Small intestine (tissue), 7 donors: Measurements from ENCODE around the gene PROK2. TPM values are rescaled to one million over a fixed set of nuclear protein-coding genes. Genes with fewer than 3 reads are reported as not detected.

ENCODE experiments used
- DNase-seq, 2 donors: peaks; one replicate each; pipeline versions ENCODE4 v3.0.0 to v3.0.0-alpha.2; 2013
- FAIRE-seq: peaks from 2 replicates; lab custom pipeline; 2012; peaks lifted over from hg19 to GRCh38; lab: Jason Lieb, UNC
- H3K27ac ChIP-seq, 3 donors: one replicate each; pipeline ENCODE4 v1.5.1; 2013; ENCODE audit warnings: low read length in 2 of 3, mild to moderate bottlenecking in 2 of 3, control low read depth in 1 of 3, inconsistent platforms in 1 of 3, low read depth in 1 of 3, moderate library complexity in 1 of 3
- H3K27me3 ChIP-seq, 3 donors: one replicate each; pipeline ENCODE4 v1.6.1; 2013; ENCODE audit warnings: low read length in 3 of 3, inconsistent platforms in 1 of 3; ENCODE audit not compliant: control insufficient read depth in 3 of 3, insufficient read depth in 3 of 3
- H3K36me3 ChIP-seq, 3 donors: one replicate each; pipeline ENCODE4 v1.6.1; 2013; ENCODE audit warnings: low read length in 3 of 3, inconsistent platforms in 1 of 3, low read depth in 1 of 3, mild to moderate bottlenecking in 1 of 3, moderate library complexity in 1 of 3; ENCODE audit not compliant: control insufficient read depth in 3 of 3, insufficient read depth in 2 of 3
- H3K4me1 ChIP-seq, 3 donors: one replicate each; pipeline ENCODE4 v1.6.1; 2013; ENCODE audit warnings: low read length in 2 of 3, inconsistent platforms in 1 of 3, low read depth in 1 of 3, mild to moderate bottlenecking in 1 of 3, moderate library complexity in 1 of 3; ENCODE audit not compliant: control insufficient read depth in 3 of 3, insufficient read depth in 2 of 3
- H3K4me3 ChIP-seq, 3 donors: one replicate each; pipeline ENCODE4 v1.5.1; 2013; ENCODE audit warnings: low read length in 3 of 3, control low read depth in 1 of 3, inconsistent platforms in 1 of 3, low read depth in 1 of 3, mild to moderate bottlenecking in 1 of 3, moderate library complexity in 1 of 3
- H3K9me3 ChIP-seq, 2 donors: one replicate each; pipeline ENCODE4 v1.6.1; 2013; ENCODE audit warnings: low read depth in 1 of 2, low read length in 1 of 2; ENCODE audit not compliant: control insufficient read depth in 2 of 2, insufficient read depth in 1 of 2
- WGBS, 3 donors: extraction: QIAGEN DNeasy Blood & Tissue Kit; methylation state at CpG; one replicate each; pipeline ENCODE4 v1.1.7; 2013; 5-methylcytosine and 5-hydroxymethylcytosine counted together
- polyA plus RNA-seq, 4 donors: library from polyadenylated mRNA; stranded (reverse) in 3 of 4; unstranded in 1 of 4; fragments of 200-250 nt in 3 of 4; fragments of 120-200 nt in 1 of 4; gene quantifications; one replicate each; pipeline versions ENCODE4 v1.2.1 to v1.2.3, GENCODE V29; 2013
- donor health status: healthy with polysubstance abuse.
- donor health status: control.
- donor health status: control.
- donor health status: Bipolar disorder and iron deficiency.
- donor health status: healthy.

The PROK2 gene
- polyA plus RNA-seq, 4 donors, result 0.03 to 0.10 TPM; not detected in 2

GRCh38 chr3:71800023-71800422 is 15.1 kb upstream of the PROK2 start:
- Histone ChIP-seq H3K36me3 (no peaks in the 10 kb centered on the region), H3K4me3 (no peak overlapping the region), H3K4me1 (no peaks in the 10 kb centered on the region), H3K9me3 (no peaks in the 10 kb centered on the region), H3K27me3 (peaks cover 0 to 20% (median 2%) of the 10 kb centered on the region in 3 donors), H3K27ac (no peak overlapping the region)
- 24 to 54% (median 29%) methylated on average over 3 of the region's 3 CpGs for WGBS, 3 donors
- FAIRE-seq, result no peak
- no peak for DNase-seq

- no peak for FAIRE-seq
- H3K36me3 ChIP-seq, result no peaks in the 10 kb centered on the region
- no peak overlapping the region for H3K4me3 ChIP-seq
- no peaks in the 10 kb centered on the region for H3K9me3 ChIP-seq
- H3K27me3 ChIP-seq, result peaks cover 0 to 20% (median 2%) of the 10 kb centered on the region in 3 donors
- no peak for DNase-seq
- H3K4me1 ChIP-seq, result no peaks in the 10 kb centered on the region
- 82 to 86% (median 86%) methylated on average over 7 of the region's 7 CpGs for WGBS, 3 donors
- H3K27ac ChIP-seq, result no peak overlapping the region
These were observed 12.5 kb upstream of the PROK2 start for GRCh38 chr3:71797455-71797854.

GRCh38 chr3:71796290-71796689 is 11.3 kb upstream of the PROK2 start:
- no peaks in the 10 kb centered on the region for H3K9me3 ChIP-seq
- H3K27me3 ChIP-seq, result peaks cover 0 to 24% (median 2%) of the 10 kb centered on the region in 3 donors
- DNase-seq (no peak), FAIRE-seq (no peak)
- H3K4me3 ChIP-seq, result no peak overlapping the region
- H3K4me1 ChIP-seq, result no peaks in the 10 kb centered on the region
- 28 to 71% (median 38%) methylated on average over 3 of the region's 3 CpGs for WGBS, 3 donors
- no peak overlapping the region for H3K27ac ChIP-seq
- no peaks in the 10 kb centered on the region for H3K36me3 ChIP-seq

- FAIRE-seq (no peak), DNase-seq (no peak)
- H3K9me3 ChIP-seq, result no peaks in the 10 kb centered on the region
- no peaks in the 10 kb centered on the region for H3K36me3 ChIP-seq
- no peak overlapping the region for H3K4me3 ChIP-seq
- no peak overlapping the region for H3K27ac ChIP-seq
- H3K27me3 ChIP-seq, result peaks cover 0 to 36% (median 3%) of the 10 kb centered on the region in 3 donors
- H3K4me1 ChIP-seq, result no peaks in the 10 kb centered on the region
- 17 to 43% (median 27%) methylated on average over 1 of the region's 1 CpG for WGBS, 3 donors
These were observed 6.7 kb upstream of the PROK2 start for GRCh38 chr3:71791634-71792033.

- FAIRE-seq (no peak), DNase-seq (no peak)
- H3K4me1 ChIP-seq, result no peaks in the 10 kb centered on the region
- H3K9me3 ChIP-seq, result no peaks in the 10 kb centered on the region
- no peak overlapping the region for H3K4me3 ChIP-seq
- H3K27ac ChIP-seq, result no peak overlapping the region
- peaks cover 3 to 51% (median 11%) of the 10 kb centered on the region in 3 donors for H3K27me3 ChIP-seq
- 73 to 79% (median 74%) methylated on average over 1 of the region's 1 CpG for WGBS, 3 donors
- H3K36me3 ChIP-seq, result no peaks in the 10 kb centered on the region
These were observed 5.0 kb upstream of the PROK2 start for GRCh38 chr3:71789922-71790321.

GRCh38 chr3:71787851-71788405 is 3.0 kb upstream of the PROK2 start:
- Histone ChIP-seq H3K27ac (no peak overlapping the region), H3K9me3 (no peaks in the 10 kb centered on the region), H3K27me3 (peaks cover 6 to 67% (median 18%) of the 10 kb centered on the region in 3 donors), H3K4me3 (no peak overlapping the region), H3K4me1 (peaks cover 0 to 3% (median 2%) of the 10 kb centered on the region in 3 donors), H3K36me3 (no peaks in the 10 kb centered on the region)
- DNase-seq (no peak), FAIRE-seq (no peak)
- WGBS, 3 donors, result 82 to 89% (median 85%) methylated on average over 7 of the region's 7 CpGs

GRCh38 chr3:71786551-71786950 is 1.6 kb upstream of the PROK2 start:
- DNase-seq, result no peak
- no peaks in the 10 kb centered on the region for H3K9me3 ChIP-seq
- H3K27ac ChIP-seq, result no peak overlapping the region
- 37 to 53% (median 50%) methylated on average over 6 of the region's 6 CpGs for WGBS, 3 donors
- no peak overlapping the region for H3K4me3 ChIP-seq
- FAIRE-seq, result no peak
- peaks cover 0 to 3% (median 2%) of the 10 kb centered on the region in 3 donors for H3K4me1 ChIP-seq
- H3K36me3 ChIP-seq, result no peaks in the 10 kb centered on the region
- peaks cover 6 to 68% (median 18%) of the 10 kb centered on the region in 3 donors for H3K27me3 ChIP-seq

GRCh38 chr3:71786217-71786549 is 1.2 kb upstream of the PROK2 start:
- WGBS, 3 donors, result 15 to 36% (median 34%) methylated on average over 8 of the region's 8 CpGs
- no peaks in the 10 kb centered on the region for H3K9me3 ChIP-seq
- no peak overlapping the region for H3K4me3 ChIP-seq
- FAIRE-seq (no peak), DNase-seq (no peak)
- H3K27ac ChIP-seq, result no peak overlapping the region
- H3K4me1 ChIP-seq, result peaks cover 0 to 3% (median 2%) of the 10 kb centered on the region in 3 donors
- H3K36me3 ChIP-seq, result no peaks in the 10 kb centered on the region
- peaks cover 6 to 67% (median 20%) of the 10 kb centered on the region in 3 donors for H3K27me3 ChIP-seq
